Lung (tissue), 12 donors: ENCODE data around the gene LTF. TPM values are rescaled to one million over a fixed set of nuclear protein-coding genes. Genes with fewer than 3 reads are reported as not detected.

Experiments used
- ATAC-seq: fragments of 200-7000 bp; cut with Tn5 transposase; one replicate; pipeline ENCODE4 v1.9.1; 2020; ENCODE audit warnings: moderate number of reproducible peaks; ENCODE audit not compliant: insufficient read depth, low FRiP score
- DNase-seq, 3 donors: peaks; one replicate each; pipeline ENCODE4 v3.0.0-alpha.2; 2013 to 2017
- H3K27ac ChIP-seq, 2 donors: one replicate each; pipeline ENCODE4 v1.5.1; 2013; ENCODE audit warnings: mild to moderate bottlenecking in 2 of 2, moderate library complexity in 2 of 2, control low read depth in 1 of 2, inconsistent platforms in 1 of 2, low read depth in 1 of 2, low read length in 1 of 2
- H3K27me3 ChIP-seq, 3 donors: one replicate each; pipeline ENCODE4 v1.5.1; 2013; ENCODE audit warnings: low read length in 2 of 3; ENCODE audit not compliant: control insufficient read depth in 3 of 3, insufficient read depth in 3 of 3
- H3K36me3 ChIP-seq, 4 donors: one replicate each; pipeline ENCODE4 v1.5.1; 2013; ENCODE audit warnings: low read length in 4 of 4, mild to moderate bottlenecking in 1 of 4, moderate library complexity in 1 of 4; ENCODE audit not compliant: control insufficient read depth in 4 of 4, insufficient read depth in 4 of 4
- H3K4me1 ChIP-seq, 5 donors: one replicate each; pipeline ENCODE4 v1.5.1; 2013; ENCODE audit warnings: low read length in 5 of 5, mild to moderate bottlenecking in 2 of 5, moderate library complexity in 1 of 5; ENCODE audit not compliant: control insufficient read depth in 5 of 5, insufficient read depth in 5 of 5
- H3K4me3 ChIP-seq: one replicate; pipeline ENCODE4 v1.5.1; 2013; ENCODE audit warnings: mild to moderate bottlenecking, control low read depth, moderate library complexity
- H3K9ac ChIP-seq, 2 donors: one replicate each; pipeline ENCODE4 v1.5.1; 2013; ENCODE audit warnings: low read length in 2 of 2, control low read depth in 1 of 2; ENCODE audit not compliant: insufficient read depth in 1 of 2
- H3K9me3 ChIP-seq, 4 donors: one replicate each; pipeline ENCODE4 v1.5.1; 2013; ENCODE audit warnings: low read length in 3 of 4, mild to moderate bottlenecking in 1 of 4, moderate library complexity in 1 of 4; ENCODE audit not compliant: control insufficient read depth in 4 of 4, insufficient read depth in 3 of 4
- CTCF ChIP-seq: IDR thresholded peaks from 2 replicates; pipeline ENCODE4 v1.5.1; 2012; ENCODE audit warnings: mild to moderate bottlenecking; ENCODE audit errors: control extremely low read depth, extremely low read depth
- WGBS, 2 donors: extraction: QIAGEN DNeasy Blood & Tissue Kit; methylation state at CpG; one replicate each; pipeline ENCODE4 v1.1.7; 2013; 5-methylcytosine and 5-hydroxymethylcytosine counted together
- polyA plus RNA-seq, 2 donors: library from polyadenylated mRNA; stranded (reverse); fragments of 200-250 nt; gene quantifications; one replicate each; pipeline ENCODE4 v1.2.1, GENCODE V29; 2013
- total RNA-seq, 2 donors: library from RNA; depleted of rRNA in 1 of 2; stranded (reverse); fragments of >200 nt in 1 of 2; gene quantifications; one replicate each; pipeline ENCODE4 v1.2.1, GENCODE V29; 2014 to 2021
- donor health status: control.
- donor health status: control.
- donor health status: Bipolar disorder and iron deficiency.
- donor health status: healthy.
- donor health status: DM: yes; HTN: yes; CAD: no.

The LTF gene
- total and polyA plus RNA-seq, 4 donors, result 12.9 to 188 (median 101) TPM

- DNase-seq (no peak), ATAC-seq (no peak)
- no peak for TF ChIP-seq CTCF
- 66 to 71% methylated on average over 8 of the region's 8 CpGs for WGBS, 2 donors
- Histone ChIP-seq H3K9me3 (no peaks in the 10 kb centered on the region), H3K36me3 (no peaks in the 10 kb centered on the region), H3K4me1 (peaks cover 0 to 18% (median 0%) of the 10 kb centered on the region in 5 donors), H3K27me3 (peaks cover 0 to 26% (median 21%) of the 10 kb centered on the region in 3 donors), H3K9ac (no peak overlapping the region), H3K4me3 (no peak overlapping the region), H3K27ac (no peak overlapping the region)
These were observed 850 bp downstream of the LTF start for GRCh38 chr3:46463868-46464241.

- no peaks in the 10 kb centered on the region for H3K9me3 ChIP-seq
- peaks cover 0 to 26% (median 21%) of the 10 kb centered on the region in 3 donors for H3K27me3 ChIP-seq
- peaks cover 0 to 18% (median 0%) of the 10 kb centered on the region in 5 donors for H3K4me1 ChIP-seq
- WGBS, 2 donors, result 46 to 50% methylated on average over 6 of the region's 6 CpGs
- no peak for TF ChIP-seq CTCF
- H3K36me3 ChIP-seq, result no peaks in the 10 kb centered on the region
- no peak for ATAC-seq
- no peak overlapping the region for H3K4me3 ChIP-seq
- DNase-seq, result no peak
- no peak overlapping the region for H3K9ac ChIP-seq
- peak overlapping the region; percentile 6 to 44 for H3K27ac ChIP-seq
These were observed 1.4 kb downstream of the LTF start for GRCh38 chr3:46463120-46463867.

GRCh38 chr3:46462511-46462910 is 2.2 kb downstream of the LTF start:
- no peak for DNase-seq
- Histone ChIP-seq H3K27me3 (peaks cover 0 to 26% (median 21%) of the 10 kb centered on the region in 3 donors), H3K4me1 (peaks cover 0 to 18% (median 0%) of the 10 kb centered on the region in 5 donors), H3K9me3 (no peaks in the 10 kb centered on the region), H3K4me3 (no peak overlapping the region), H3K27ac (peak overlapping the region; percentile 6 to 44), H3K36me3 (no peaks in the 10 kb centered on the region), H3K9ac (no peak overlapping the region)
- WGBS, 2 donors, result 69 to 79% methylated on average over 3 of the region's 3 CpGs
- no peak for ATAC-seq
- no peak for TF ChIP-seq CTCF
